ACC112 (cell line): ENCODE results near the gene DERL3.

Experiments used
- H2AFZ ChIP-seq: fragments of 200-600 bp; sonication (generic); one replicate; pipeline ENCODE4 v1.6.0; 2017; ENCODE audit warnings: antibody characterized with exemption, low read length; ENCODE audit not compliant: unreplicated experiment
- H3K27ac ChIP-seq: fragments of 200-600 bp; sonication (generic); 2 replicates; pipeline ENCODE4 v1.5.1; 2014; ENCODE audit warnings: low read depth, mild to moderate bottlenecking, antibody characterized with exemption, low read length, moderate library complexity
- H3K27me3 ChIP-seq: fragments of 200-600 bp; sonication (generic); 2 replicates; pipeline ENCODE4 v1.6.1; 2014; ENCODE audit warnings: mild to moderate bottlenecking, antibody characterized with exemption, low read length, moderate library complexity, mixed read lengths; ENCODE audit not compliant: insufficient read depth
- H3K36me3 ChIP-seq: fragments of 200-600 bp; sonication (generic); 2 replicates; pipeline ENCODE4 v1.6.1; 2016; ENCODE audit warnings: mild to moderate bottlenecking, antibody characterized with exemption, low read length, moderate library complexity, mixed read lengths; ENCODE audit not compliant: insufficient read depth
- H3K4me1 ChIP-seq: fragments of 200-600 bp; sonication (generic); one replicate; pipeline ENCODE4 v1.6.1; 2016; ENCODE audit warnings: low read length, mixed read lengths; ENCODE audit not compliant: insufficient read depth, unreplicated experiment, control insufficient read depth
- H3K4me3 ChIP-seq: fragments of 200-600 bp; sonication (generic); 2 replicates; pipeline ENCODE4 v1.5.1; 2014; ENCODE audit warnings: mild to moderate bottlenecking, low read depth, low read length
- H3K79me2 ChIP-seq: fragments of 200-600 bp; sonication (generic); one replicate; pipeline ENCODE4 v1.6.0; 2016; ENCODE audit warnings: low read length; ENCODE audit not compliant: control insufficient read depth, unreplicated experiment, insufficient read depth

Gene DERL3

DNA sequence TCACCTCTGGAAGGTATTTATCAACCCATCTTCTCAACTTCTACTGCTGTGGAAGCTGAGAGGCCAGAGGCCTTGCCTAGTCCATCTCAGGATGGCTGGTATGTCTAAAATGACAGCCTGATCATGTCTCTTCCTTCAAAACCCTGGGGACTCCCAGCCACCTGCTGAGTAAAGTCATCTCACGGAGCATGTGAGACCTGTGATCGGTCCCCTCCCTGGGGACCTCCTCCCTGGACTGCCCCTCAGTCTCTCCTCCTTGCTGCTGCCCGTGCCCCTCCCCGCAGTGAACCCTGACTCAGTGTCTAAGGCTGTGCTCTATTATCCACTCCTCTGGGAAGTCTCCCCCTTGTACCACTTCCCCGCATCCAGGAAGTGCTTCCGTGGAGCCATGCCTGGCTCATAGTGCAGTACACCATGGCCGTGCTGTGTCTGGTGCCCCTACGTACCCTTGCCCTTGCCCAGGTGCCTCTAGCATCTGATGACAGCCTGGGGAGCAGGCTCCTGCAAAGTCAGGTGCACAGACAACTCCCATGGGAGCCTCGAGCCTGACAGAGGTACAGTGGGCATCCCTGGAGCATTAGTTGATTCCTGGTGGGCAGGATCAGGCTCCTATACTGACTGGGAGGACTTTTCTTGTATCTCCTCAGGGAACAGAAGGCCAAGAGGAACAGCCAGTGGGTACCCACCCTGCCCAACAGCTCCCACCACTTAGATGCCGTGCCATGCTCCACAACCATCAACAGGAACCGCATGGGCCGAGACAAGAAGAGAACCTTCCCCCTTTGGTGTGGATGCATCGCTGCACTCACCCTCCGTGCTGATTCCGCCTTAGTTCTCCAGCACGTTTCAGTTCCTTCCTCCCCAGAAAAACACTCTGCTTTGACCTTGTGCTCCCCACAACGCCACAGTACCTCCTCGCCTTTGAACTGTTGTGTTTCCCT is 38.2 kb downstream of the DERL3 start:
- Histone ChIP-seq H3K27me3 (no peaks in the 10 kb centered on the region), H3K4me3 (no peak overlapping the region), H3K79me2 (no peaks in the 10 kb centered on the region), H3K4me1 (no peaks in the 10 kb centered on the region), H3K27ac (no peak overlapping the region), H3K36me3 (no peaks in the 10 kb centered on the region), H2AFZ (no peak overlapping the region)

DNA sequence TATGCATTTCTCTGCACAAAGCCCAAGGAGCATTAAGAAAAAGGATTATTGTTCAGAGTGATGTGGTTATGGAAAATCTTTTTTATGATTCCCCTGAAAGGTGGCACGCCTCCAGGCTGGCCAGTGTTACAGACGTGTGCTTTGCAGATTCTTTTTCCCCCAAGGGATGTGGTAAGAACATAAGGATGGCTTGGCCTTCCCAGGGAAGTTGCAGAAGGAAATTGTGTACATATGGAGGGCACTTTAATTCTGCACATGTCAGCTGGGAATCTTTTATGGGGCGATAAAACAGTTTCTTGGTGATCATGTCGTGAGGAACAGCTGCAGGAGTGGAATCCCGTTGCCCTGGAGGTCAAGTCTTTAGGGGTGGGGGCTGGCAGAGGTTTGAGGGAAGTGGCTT is 42.3 kb downstream of the DERL3 start:
- H2AFZ ChIP-seq, result no peak overlapping the region
- H3K79me2 ChIP-seq, result peaks cover 8% of the 10 kb centered on the region
- no peak overlapping the region for H3K27ac ChIP-seq
- no peaks in the 10 kb centered on the region for H3K4me1 ChIP-seq
- no peaks in the 10 kb centered on the region for H3K36me3 ChIP-seq
- no peak overlapping the region for H3K4me3 ChIP-seq
- H3K27me3 ChIP-seq, result no peaks in the 10 kb centered on the region

DNA sequence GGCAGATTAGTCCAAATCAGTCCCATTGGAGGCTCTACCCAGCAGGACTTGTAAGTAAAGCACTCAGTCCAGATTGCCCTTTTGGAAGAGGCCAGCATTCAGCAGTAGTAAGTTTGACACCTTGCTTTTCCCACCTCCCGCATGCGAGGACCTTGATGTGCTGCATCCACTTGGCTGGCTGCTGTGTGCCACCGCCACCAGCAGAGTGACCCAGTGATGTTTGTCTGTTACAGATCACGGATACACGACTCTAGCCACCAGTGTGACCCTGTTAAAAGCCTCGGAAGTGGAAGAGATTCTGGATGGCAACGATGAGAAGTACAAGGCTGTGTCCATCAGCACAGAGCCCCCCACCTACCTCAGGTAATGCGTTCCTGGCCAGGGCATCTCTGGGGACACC is 45.5 kb downstream of the DERL3 start:
- H3K27ac ChIP-seq, result no peak overlapping the region
- H3K36me3 ChIP-seq, result no peaks in the 10 kb centered on the region
- H3K79me2 ChIP-seq, result peaks cover 35% of the 10 kb centered on the region
- H3K27me3 ChIP-seq, result no peaks in the 10 kb centered on the region
- no peak overlapping the region for H3K4me3 ChIP-seq
- H3K4me1 ChIP-seq, result no peaks in the 10 kb centered on the region
- H2AFZ ChIP-seq, result no peak overlapping the region

DNA sequence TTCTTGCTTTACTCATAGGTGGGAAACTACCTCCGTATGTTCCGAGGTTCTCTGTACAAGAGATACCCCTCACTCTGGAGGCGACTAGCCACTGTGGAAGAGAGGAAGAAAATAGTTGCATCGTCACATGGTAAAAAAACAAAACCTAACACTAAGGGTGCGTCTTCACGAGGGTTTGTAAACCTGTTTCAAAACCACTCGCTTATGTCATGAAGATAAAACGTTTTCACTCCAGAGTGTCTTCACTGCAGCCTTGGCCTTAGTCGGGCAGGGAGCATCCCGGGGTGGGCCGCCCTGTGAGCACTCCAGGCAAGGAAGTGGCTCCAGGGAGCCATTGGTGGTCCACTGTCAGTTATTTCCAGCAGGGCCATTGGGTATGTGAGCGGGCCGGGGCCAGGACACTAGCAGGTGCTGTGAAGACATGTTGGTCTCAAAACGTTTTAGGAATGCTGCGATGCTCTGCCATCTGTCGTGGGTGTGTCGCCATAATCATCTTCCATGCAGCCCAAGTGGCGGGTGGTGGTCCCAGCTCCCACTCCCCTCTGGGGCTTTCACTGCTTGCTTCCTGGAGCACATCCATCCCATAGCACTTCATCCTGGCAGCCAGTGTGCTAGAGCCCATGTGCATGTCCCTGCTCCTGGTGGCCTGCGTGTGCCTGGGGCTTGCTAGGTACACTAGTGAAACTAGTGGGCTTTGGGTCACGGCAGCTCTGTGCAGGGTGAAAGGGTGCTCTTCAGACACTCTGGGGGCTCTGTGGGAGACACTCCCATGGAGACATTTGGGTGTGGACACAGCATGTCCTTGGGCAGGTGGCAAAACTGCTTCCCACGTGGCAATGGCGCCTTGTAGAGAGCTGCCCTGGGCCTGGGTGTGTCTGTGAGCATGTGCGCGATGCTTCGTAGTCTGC is 46.8 kb downstream of the DERL3 start:
- Histone ChIP-seq H3K36me3 (no peaks in the 10 kb centered on the region), H3K27ac (no peak overlapping the region), H3K4me1 (peaks cover 4% of the 10 kb centered on the region), H3K79me2 (peaks cover 44% of the 10 kb centered on the region), H3K27me3 (no peaks in the 10 kb centered on the region), H2AFZ (no peak overlapping the region), H3K4me3 (no peak overlapping the region)

DNA sequence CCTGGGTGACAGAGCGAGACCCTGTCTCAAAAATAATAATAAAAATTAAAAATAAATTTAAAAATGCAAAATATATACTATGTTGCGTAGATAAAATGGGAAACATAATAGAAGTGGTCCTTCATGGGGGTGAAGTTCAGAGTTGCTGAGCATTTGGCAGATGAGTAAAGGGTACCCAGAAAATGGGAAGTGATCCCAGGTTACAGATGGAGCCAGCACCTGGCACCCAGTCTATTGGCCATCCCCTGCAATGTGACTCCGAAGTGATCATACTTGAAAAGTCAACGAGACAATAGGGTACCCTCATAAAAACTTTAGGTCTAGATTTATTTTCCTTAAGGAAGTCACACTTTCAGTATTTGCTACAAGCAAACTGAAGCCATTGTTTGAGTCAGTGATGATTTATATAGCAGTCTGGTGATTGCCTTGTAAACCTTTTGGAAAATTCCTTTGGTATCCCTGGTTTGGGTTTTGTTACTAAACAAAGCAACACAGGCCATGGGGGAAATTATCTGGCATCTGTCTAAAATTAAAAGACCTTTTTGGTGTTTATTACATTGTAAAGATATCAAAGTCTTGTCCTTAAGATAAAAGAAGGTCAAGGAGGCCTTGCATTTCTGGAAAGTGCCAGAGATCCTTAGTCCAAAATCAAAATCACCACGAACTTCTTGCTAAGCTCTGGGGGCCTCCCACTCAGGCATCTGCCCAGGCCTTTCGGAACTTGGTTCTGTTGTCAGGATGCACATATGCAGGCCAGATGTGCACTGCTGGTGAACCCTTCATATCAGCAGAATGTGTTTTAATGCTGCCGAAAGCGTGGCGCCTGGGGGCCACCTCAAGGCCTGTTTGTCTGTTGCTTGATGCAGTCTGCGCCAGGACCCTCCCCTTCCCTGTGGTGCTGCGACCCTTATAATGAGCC is 47.7 kb downstream of the DERL3 start:
- peaks cover 8% of the 10 kb centered on the region for H3K4me1 ChIP-seq
- H2AFZ ChIP-seq, result no peak overlapping the region
- H3K36me3 ChIP-seq, result no peaks in the 10 kb centered on the region
- H3K27me3 ChIP-seq, result no peaks in the 10 kb centered on the region
- peaks cover 44% of the 10 kb centered on the region for H3K79me2 ChIP-seq
- no peak overlapping the region for H3K4me3 ChIP-seq
- H3K27ac ChIP-seq, result no peak overlapping the region

DNA sequence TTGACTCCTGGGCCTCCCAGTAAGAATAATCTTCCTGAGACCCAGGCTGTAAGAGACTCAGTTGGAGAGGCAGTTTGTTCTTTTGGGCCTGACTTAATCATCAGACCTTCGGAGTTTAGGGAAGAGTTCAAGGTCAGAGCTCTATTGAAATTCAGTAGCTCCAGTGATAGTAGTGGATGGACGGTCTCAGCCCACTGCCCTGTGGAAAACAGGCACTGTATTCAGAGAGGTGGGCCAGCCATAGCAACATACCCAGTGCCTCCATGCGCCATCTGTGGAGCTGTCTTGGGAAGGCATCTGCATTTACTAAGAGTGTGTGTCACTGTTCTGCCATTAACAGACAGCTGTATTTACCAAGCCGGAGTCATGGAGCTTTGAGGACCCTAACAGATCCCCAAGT is 49.2 kb downstream of the DERL3 start:
- Histone ChIP-seq H3K27ac (no peak overlapping the region), H3K27me3 (no peaks in the 10 kb centered on the region), H3K79me2 (peaks cover 44% of the 10 kb centered on the region), H3K4me1 (peaks cover 8% of the 10 kb centered on the region), H3K4me3 (no peak overlapping the region), H3K36me3 (no peaks in the 10 kb centered on the region), H2AFZ (no peak overlapping the region)

DNA sequence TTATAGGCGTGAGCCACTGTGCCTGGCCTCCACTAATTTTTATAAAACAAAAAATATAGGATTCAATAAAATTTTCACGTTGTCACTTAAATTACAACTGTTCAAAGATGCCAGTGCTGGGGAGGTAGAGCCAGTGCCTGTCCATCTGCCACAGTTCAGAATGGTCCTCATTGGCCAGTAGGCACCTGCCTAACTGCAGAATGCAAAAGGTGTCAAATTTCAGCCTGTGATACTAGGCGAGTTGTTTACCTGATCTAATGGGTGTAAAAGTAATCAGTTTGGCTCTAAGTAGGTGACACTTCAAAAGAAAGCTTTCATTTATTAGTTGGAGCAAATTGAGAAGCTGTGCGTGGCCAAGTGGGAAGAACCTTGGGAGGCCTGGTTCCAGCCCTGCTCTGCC is 49.7 kb downstream of the DERL3 start:
- no peak overlapping the region for H3K4me3 ChIP-seq
- no peaks in the 10 kb centered on the region for H3K27me3 ChIP-seq
- no peaks in the 10 kb centered on the region for H3K36me3 ChIP-seq
- no peak overlapping the region for H3K27ac ChIP-seq
- peaks cover 44% of the 10 kb centered on the region for H3K79me2 ChIP-seq
- no peak overlapping the region for H2AFZ ChIP-seq
- H3K4me1 ChIP-seq, result peaks cover 8% of the 10 kb centered on the region

DNA sequence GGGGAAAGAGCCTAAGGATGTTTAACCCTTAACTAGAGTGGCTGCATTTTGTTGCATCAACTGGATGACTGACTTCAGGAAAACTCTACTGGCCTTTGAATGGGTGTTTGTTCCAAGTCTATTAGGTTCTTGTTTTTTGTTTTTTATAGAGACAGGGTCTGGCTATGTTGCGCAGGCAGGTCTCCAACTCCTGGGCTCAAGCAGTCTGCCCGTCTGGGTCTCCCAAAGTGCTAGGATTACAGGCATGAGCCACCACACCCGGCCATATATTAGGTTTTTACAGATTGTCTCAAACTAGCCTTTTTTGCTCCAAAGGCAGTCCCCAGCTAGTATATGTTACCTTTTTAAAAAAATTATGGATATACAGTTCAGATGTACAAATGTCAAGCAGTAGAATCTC is 50.9 kb downstream of the DERL3 start:
- H3K36me3 ChIP-seq, result no peaks in the 10 kb centered on the region
- peaks cover 8% of the 10 kb centered on the region for H3K4me1 ChIP-seq
- peak overlapping the region; percentile 88 for H3K4me3 ChIP-seq
- H3K27me3 ChIP-seq, result no peaks in the 10 kb centered on the region
- no peak overlapping the region for H3K27ac ChIP-seq
- H2AFZ ChIP-seq, result no peak overlapping the region
- H3K79me2 ChIP-seq, result peaks cover 44% of the 10 kb centered on the region

DNA sequence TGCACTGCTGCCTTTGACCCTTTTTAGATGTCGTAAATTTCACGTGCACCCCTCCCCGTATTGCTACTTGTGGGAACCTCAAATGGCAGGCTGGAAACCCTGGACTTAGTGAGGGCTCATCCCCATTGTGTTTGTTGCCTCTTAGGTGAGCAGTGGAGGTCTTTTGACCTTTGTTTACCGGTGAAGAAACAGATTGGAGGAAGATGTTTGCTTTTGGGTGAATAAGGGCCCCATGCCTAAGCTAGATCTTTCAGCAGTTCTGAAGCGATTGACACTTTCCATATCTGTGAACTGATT is 51.3 kb downstream of the DERL3 start:
- Histone ChIP-seq H3K27me3 (no peaks in the 10 kb centered on the region), H3K4me1 (peaks cover 8% of the 10 kb centered on the region), H3K79me2 (peaks cover 44% of the 10 kb centered on the region), H3K27ac (peak overlapping the region; percentile 24; the same call in 1 of the 2 replicates), H3K4me3 (peak overlapping the region; percentile 88), H3K36me3 (no peaks in the 10 kb centered on the region), H2AFZ (peak overlapping the region; percentile 23)
